A204.1 (cell line): Measurements from ENCODE around the gene ATF7IP2.
"Not testable (repeated sequence)": the region's sequence is repeated elsewhere in the genome, so short reads cannot be mapped to it uniquely, and the experiment has no call there.

ENCODE experiments used
- FAIRE-seq: peaks from 2 replicates; lab custom pipeline; 2012; peaks lifted over from hg19 to GRCh38; lab: Jason Lieb, UNC

ATF7IP2 gene

GRCh38 chr16:10385725-10386516, at the start of gene ATF7IP2:
Gene ATF7IP2 (plus strand): TSS chr16:10386061. CDS start chr16:10430621, 44,560 bp downstream.
- FAIRE-seq: peak; percentile 88

GRCh38 chr16:10338426-10338825, 47.4 kb upstream of the ATF7IP2 start:
- no peak for FAIRE-seq

GRCh38 chr16:10339777-10340732, 45.8 kb upstream of the ATF7IP2 start:
- no peak for FAIRE-seq

- FAIRE-seq: no peak
Measured at GRCh38 chr16:10343124-10343760, 42.6 kb upstream of the ATF7IP2 start.

- FAIRE-seq: not testable (repeated sequence)
Measured at GRCh38 chr16:10344699-10345098, 41.2 kb upstream of the ATF7IP2 start.

- FAIRE-seq: no peak
Measured at GRCh38 chr16:10345629-10346028, 40.2 kb upstream of the ATF7IP2 start.

- no peak for FAIRE-seq
Measured at GRCh38 chr16:10349851-10350250, 36.0 kb upstream of the ATF7IP2 start.

- no peak for FAIRE-seq
Measured at GRCh38 chr16:10352262-10352661, 33.6 kb upstream of the ATF7IP2 start.

GRCh38 chr16:10355589-10355988, 30.3 kb upstream of the ATF7IP2 start:
- FAIRE-seq: no peak

GRCh38 chr16:10356870-10357842, 28.7 kb upstream of the ATF7IP2 start:
- no peak for FAIRE-seq

- FAIRE-seq: not testable (repeated sequence)
Measured at GRCh38 chr16:10361747-10362076, 24.1 kb upstream of the ATF7IP2 start.

GRCh38 chr16:10362077-10362863, 23.6 kb upstream of the ATF7IP2 start:
- FAIRE-seq: no peak

- FAIRE-seq: not testable (repeated sequence)
Measured at GRCh38 chr16:10362864-10363197, 23.0 kb upstream of the ATF7IP2 start.

- FAIRE-seq: not testable (repeated sequence)
Measured at GRCh38 chr16:10366619-10367018, 19.2 kb upstream of the ATF7IP2 start.

GRCh38 chr16:10367616-10368188, 18.2 kb upstream of the ATF7IP2 start:
- no peak for FAIRE-seq

- no peak for FAIRE-seq
Measured at GRCh38 chr16:10368969-10369551, 16.8 kb upstream of the ATF7IP2 start.

- FAIRE-seq: no peak
Measured at GRCh38 chr16:10370096-10370726, 15.7 kb upstream of the ATF7IP2 start.

GRCh38 chr16:10371592-10371991, 14.3 kb upstream of the ATF7IP2 start:
- FAIRE-seq: no peak

- no peak for FAIRE-seq
Measured at GRCh38 chr16:10373556-10373955, 12.3 kb upstream of the ATF7IP2 start.

- FAIRE-seq: no peak
Measured at GRCh38 chr16:10376229-10376628, 9.6 kb upstream of the ATF7IP2 start.
